GM21825 (cell line): ENCODE measurements around the gene SCARB2.
A peak's percentile ranks its signal among the peaks of the same experiment; 100 is the strongest.
"Not testable (repeated sequence)": the region's sequence is repeated elsewhere in the genome, so short reads cannot be mapped to it uniquely, and the experiment has no call there.

Experiments used
- ATAC-seq: cut with Tn5 transposase; IDR thresholded peaks from one replicate; pipeline ENCODE4 v1.9.1; 2021; ENCODE audit warnings: mild to moderate bottlenecking, moderate library complexity; ENCODE audit not compliant: unreplicated experiment

Gene SCARB2

GRCh38 chr4:76213415-76214176, at the start of gene SCARB2:
Gene SCARB2 (minus strand): TSS chr4:76213824. CDS start chr4:76213543, 281 bp downstream.
- ATAC-seq = peak; percentile 77

GRCh38 chr4:76260571-76260970, 46.9 kb upstream of the SCARB2 start:
- ATAC-seq = no peak

GRCh38 chr4:76257824-76258223, 44.2 kb upstream of the SCARB2 start:
- ATAC-seq = no peak

GRCh38 chr4:76256968-76257367, 43.3 kb upstream of the SCARB2 start:
- no peak for ATAC-seq

- no peak for ATAC-seq
Observed at GRCh38 chr4:76256032-76256431, 42.4 kb upstream of the SCARB2 start.

GRCh38 chr4:76253511-76253910, 39.9 kb upstream of the SCARB2 start:
- no peak for ATAC-seq

GRCh38 chr4:76252271-76252653, 38.6 kb upstream of the SCARB2 start:
- ATAC-seq = no peak

- ATAC-seq = no peak
Observed at GRCh38 chr4:76251441-76252270, 38.0 kb upstream of the SCARB2 start, which contains the start of gene FAM47E. Gene FAM47E (plus strand): TSS chr4:76251721. CDS start chr4:76251747, 26 bp downstream.

GRCh38 chr4:76250962-76251361, 37.3 kb upstream of the SCARB2 start:
- no peak for ATAC-seq

- ATAC-seq = no peak
Observed at GRCh38 chr4:76246852-76247251, 33.2 kb upstream of the SCARB2 start.

GRCh38 chr4:76246025-76246424, 32.4 kb upstream of the SCARB2 start:
- no peak for ATAC-seq

- not testable (repeated sequence) for ATAC-seq
Observed at GRCh38 chr4:76243877-76244276, 30.3 kb upstream of the SCARB2 start.

GRCh38 chr4:76240236-76240635, 26.6 kb upstream of the SCARB2 start:
- ATAC-seq = no peak

GRCh38 chr4:76238701-76239100, 25.1 kb upstream of the SCARB2 start:
- ATAC-seq = no peak

GRCh38 chr4:76238236-76238635, 24.6 kb upstream of the SCARB2 start:
- no peak for ATAC-seq

- ATAC-seq = no peak
Observed at GRCh38 chr4:76235915-76236314, 22.3 kb upstream of the SCARB2 start.

GRCh38 chr4:76235407-76235806, 21.8 kb upstream of the SCARB2 start:
- no peak for ATAC-seq

GRCh38 chr4:76234679-76235044, 21.0 kb upstream of the SCARB2 start:
- no peak for ATAC-seq

GRCh38 chr4:76233967-76234678, 20.5 kb upstream of the SCARB2 start:
- ATAC-seq = no peak

GRCh38 chr4:76233529-76233928, 19.9 kb upstream of the SCARB2 start:
- ATAC-seq = no peak

- no peak for ATAC-seq
Observed at GRCh38 chr4:76233083-76233482, 19.5 kb upstream of the SCARB2 start.
